NCI-H526 treated with DMSO at 0.1 percent for 48 hours (cell line): Measurements from ENCODE around the gene MYLIP.
A peak's percentile ranks its signal among the peaks of the same experiment; 100 is the strongest.

ENCODE experiments used
- DNase-seq: peaks from one replicate; lab custom pipeline; 2025; lab: John Stamatoyannopoulos, UW

MYLIP gene

GRCh38 chr6:16141514-16141913, 12.6 kb downstream of the MYLIP start:
- DNase-seq = no peak

DNA sequence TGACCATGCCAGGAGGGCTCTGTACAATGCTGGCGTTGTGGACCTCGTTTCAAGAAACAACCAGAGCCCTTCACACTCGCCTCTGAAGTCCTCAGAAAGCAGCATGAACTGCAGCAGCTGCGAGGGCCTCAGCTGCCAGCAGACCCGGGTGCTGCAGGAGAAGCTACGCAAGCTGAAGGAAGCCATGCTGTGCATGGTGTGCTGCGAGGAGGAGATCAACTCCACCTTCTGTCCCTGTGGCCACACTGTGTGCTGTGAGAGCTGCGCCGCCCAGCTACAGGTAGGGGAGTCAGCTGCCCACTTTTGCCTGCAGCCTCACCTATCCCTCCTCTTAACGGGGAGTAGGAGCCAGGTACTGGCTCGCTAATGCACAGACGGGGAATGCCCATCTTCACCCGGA, 16.2 kb downstream of the MYLIP start:
- no peak for DNase-seq

- no peak for DNase-seq
Observed at GRCh38 chr6:16146028-16146427, 17.1 kb downstream of the MYLIP start.

- DNase-seq = no peak
Observed at GRCh38 chr6:16146527-16146955, 17.7 kb downstream of the MYLIP start.

GRCh38 chr6:16148498-16148897, 19.6 kb downstream of the MYLIP start:
- DNase-seq = no peak

GRCh38 chr6:16149305-16149704, 20.4 kb downstream of the MYLIP start:
- DNase-seq = no peak

DNA sequence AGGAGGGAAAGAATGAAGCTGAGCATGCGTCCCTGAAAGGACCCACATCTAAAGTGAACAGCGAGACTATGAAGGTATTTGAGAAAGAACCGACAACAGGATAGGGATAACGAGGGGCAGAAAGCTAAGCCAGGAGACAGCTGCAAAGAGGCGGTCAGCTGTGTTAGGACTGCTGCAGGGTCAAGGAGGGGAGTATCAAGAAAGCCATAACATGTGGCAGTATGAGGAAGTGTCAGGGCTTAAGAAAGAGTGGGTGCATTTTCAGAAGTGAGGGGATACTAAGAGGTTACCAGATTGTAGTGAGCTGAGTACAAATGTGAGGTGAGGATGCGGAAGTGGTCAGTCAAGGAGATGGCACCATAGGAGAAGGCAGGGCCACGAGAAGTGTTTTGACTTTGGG, 21.2 kb downstream of the MYLIP start:
- no peak for DNase-seq

GRCh38 chr6:16153211-16153820, 24.4 kb downstream of the MYLIP start:
- DNase-seq = no peak

DNA sequence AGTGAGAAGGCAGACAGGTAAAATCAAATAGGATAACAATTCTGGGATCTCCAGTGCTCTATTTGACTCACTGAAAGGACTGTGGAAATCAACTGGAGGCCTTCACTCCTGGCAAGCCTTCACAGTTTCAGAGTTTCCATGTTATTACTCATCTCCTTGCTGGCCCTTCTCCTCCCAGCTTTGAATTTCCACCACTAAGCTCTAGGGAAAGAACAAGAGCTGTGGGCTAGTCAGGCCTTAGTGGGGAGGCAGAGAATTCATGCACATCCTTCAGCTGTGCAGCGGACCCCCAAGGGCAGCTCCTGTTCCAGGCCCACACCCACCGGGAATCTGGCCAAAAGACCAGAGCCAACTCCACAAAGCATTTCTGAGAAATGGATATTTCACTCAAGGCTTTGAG, 26.0 kb downstream of the MYLIP start:
- DNase-seq = no peak

- DNase-seq = no peak
Observed at GRCh38 chr6:16157492-16157891, 28.6 kb downstream of the MYLIP start.

DNA sequence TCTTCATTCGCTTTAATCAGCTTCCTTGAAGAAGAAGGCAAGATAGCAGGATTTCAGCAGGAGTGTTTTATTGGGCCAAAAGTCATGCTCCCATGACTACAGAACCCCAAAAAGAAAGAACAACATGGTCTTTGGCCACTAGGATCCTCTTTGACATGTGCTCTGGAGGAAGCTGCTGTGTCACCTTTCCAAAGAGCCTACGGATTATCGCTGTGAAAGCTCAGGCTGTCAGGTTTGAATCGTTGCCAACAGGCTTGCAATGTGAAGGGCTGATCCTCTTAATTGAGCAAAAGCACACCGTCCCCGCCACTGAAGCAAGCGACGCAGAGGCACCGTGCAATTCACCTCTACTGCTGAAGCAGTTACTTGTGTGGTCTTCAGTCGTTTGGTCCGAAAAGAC, 29.0 kb downstream of the MYLIP start:
- no peak for DNase-seq

DNA sequence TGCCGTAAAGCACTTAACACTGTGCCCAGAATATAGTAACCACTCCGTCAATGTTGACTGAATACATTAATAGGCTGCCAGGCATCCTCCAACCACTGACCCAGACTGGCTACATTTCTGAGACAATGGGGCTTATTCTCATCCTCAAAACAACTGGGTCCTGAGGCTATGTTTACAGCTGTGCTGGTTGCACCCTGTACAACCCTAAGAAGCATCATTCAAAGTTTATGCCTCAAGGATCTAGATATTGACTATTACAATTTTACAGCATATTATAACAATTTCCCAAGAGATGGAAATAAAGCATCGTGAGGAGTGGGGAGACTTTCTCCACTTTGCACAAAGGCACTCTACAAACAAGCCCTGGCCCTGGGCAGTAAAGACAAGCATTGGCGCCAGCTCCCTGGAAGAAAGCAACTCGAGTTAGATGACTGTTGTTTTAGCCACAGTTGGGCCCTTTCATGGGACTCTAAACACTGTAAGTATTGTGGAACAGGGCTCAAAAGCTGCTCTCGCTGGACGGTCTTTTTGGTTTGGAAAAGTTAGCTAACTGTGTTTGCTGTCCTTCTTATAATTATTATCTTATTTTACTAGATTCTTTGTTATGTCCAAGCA, 30.2 kb downstream of the MYLIP start:
- no peak for DNase-seq

- DNase-seq = no peak
Observed at GRCh38 chr6:16160794-16161193, 31.9 kb downstream of the MYLIP start.

DNA sequence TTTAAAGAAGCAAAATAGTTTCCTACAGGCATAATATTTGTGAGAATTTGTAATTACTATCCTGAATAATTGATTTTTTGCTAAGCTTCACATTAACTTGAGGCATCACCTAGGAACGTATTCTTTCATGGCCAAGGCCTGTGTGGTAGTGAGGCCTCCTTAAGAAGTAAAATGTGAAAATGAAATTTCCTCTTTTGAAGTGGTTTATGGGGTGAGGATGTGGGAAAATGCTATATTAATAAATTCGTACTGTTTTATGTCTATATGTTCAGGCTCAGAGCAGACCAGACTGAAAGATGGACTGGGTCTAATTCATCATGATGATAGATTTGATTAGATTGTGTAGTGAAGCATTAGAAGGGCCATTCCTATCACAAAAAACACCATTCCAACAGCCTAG, 33.1 kb downstream of the MYLIP start:
- no peak for DNase-seq

DNA sequence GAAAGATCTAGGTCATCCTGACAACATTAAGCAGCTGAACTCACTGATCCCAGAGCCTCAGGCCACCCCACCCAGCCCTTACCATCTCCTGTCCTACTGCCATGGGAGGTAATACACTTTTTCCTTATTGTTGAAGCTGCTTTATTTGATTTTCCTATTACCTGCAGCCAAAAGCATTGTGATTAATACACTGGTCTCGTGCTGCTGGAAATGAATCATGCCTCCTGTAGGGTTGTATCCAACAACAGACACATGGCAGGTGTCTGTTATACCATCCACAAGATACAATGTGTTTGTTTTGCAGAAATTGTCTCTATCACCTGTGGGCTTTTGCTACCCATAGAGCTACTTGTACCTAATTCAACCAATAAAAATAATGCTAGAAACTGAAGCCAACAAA, 34.2 kb downstream of the MYLIP start:
- DNase-seq = no peak

DNA sequence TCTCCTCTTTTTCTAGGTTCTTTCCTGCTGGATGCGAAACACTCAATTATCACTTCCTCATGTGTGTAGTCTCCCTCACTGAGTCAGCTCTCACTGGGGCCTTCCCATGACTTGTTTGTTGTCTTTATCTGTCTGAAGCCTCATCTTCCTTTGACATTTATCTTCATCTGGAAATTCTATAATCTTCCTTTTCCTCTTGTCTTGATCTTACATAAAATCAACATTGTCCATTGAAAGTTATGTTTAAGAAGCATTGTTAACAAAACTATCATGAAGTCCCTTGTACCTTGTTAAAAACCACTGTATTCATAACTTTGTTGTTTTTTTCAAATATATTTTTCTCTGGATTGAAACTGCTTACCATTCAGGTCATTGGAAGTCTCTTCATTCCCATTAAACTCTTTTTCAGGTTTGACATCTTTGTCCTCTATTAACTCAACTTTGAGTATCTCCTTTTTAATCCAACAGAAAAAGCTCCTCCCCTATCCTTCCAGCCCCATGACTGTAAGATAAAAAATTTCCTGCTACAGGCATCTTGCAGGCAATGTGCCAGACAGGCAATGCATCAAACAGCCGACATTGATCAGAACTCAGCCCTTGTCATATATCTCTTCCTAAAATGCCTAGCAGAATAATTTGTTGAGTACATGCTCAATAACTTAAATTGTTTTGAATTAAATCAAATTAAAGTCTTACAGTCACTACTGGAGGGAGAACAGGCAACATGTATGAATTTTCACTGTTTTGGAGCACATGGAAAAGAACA, 34.8 kb downstream of the MYLIP start:
- no peak for DNase-seq

- DNase-seq = no peak
Observed at GRCh38 chr6:16165641-16166040, 36.8 kb downstream of the MYLIP start.

DNA sequence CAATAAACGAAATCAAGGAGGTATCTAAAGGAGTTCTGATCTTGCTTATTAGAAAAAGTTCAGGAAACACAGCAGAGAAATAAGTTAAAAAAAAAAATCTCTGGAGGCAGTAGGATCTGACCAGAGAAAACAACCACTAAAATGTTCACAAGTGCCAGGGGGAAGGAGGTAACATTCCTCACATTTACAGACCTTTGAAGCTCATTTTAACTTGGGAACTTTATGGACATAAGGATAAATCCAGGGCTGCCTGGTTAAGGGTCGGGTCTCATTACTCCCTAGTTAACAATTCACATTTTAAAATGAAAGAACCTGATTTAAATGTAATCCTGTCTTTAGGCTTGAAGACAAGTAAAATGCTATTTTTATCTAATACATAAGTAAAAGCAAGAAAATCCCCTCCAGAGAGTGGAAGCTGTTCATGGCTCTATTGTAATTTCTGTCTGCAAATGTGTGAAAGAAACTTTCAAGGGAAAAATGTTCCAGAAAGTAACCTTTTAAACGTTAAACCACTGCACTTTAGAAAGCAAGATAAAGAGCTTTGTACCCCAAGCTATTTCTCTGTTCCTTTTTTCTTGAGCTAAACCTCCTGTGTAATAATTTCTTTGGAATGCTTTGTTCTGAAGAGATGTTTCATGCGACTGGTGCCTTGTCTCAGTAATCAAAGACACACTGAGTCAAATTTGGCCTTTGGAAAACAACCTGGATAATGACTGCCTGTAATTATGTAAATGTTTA, 38.2 kb downstream of the MYLIP start:
- DNase-seq = no peak

GRCh38 chr6:16168121-16168520, 39.2 kb downstream of the MYLIP start:
- no peak for DNase-seq

DNA sequence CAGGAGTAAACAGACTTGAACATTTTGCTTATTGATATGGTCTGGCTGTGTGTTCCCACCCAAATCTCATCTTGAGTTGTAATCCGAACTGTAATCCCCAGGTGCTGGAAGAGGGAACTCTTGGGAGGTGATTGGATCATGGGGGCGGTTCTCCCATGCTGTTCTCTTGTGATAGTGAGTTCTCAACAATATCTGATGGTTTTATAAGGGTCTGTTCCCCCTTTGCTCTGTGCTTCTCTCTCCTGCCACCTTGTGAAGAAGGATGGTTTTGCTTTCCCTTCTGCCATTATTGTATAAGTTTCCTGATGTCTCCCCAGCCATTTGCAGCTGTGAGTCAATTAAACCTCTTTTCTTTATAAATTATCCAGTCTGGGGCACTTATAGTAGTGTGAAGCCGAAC, 40.0 kb downstream of the MYLIP start:
- peak; percentile 26 for DNase-seq

- no peak for DNase-seq
Observed at GRCh38 chr6:16171400-16171799, 42.5 kb downstream of the MYLIP start.

DNA sequence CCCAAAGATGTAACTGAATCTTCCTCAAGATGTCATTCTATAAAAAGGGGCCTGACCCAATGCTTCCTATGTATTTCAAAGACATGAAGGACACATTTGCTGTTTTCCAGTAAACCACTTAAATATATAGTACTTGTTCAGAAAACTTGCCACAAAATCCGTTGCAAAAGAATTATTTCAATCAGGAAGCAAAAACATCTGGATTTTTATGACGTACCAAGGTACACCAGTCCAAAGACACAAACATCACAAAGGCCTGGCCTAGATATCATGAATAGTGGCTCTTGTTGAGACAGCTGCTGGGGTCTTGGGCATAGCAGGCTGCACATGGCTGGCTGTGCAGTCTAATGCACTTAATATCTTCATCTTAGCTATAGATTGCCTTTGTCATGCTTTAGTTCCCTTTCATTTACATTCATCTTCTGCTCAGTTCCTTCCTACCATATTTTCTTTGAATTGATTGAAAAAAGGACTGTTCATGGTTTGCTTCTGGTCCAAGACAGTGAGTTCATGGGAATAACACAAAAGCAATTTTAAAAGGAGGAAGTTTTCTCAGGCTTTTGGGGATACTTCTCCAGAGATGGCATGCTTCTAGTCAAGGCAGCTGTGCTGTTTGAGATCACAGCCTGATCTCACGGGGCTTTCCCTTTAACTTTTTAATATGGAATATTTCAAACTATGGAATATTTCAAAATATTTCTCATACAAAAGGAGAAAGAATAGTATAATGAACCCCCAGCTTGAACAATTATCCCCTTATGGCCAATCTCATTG, 44.5 kb downstream of the MYLIP start:
- DNase-seq = no peak
